GM12892 (cell line): ENCODE results near the gene FOSB.

ENCODE experiments used
- POLR2A ChIP-seq: IDR thresholded peaks from 2 replicates; pipeline ENCODE4 v1.6.1; 2011; ENCODE audit warnings: low read depth, low read length, control low read depth
- POLR2AphosphoS5 ChIP-seq: IDR thresholded peaks from 2 replicates; pipeline ENCODE4 v1.6.1; 2011; ENCODE audit warnings: low read depth, low read length, control low read depth

DNA sequence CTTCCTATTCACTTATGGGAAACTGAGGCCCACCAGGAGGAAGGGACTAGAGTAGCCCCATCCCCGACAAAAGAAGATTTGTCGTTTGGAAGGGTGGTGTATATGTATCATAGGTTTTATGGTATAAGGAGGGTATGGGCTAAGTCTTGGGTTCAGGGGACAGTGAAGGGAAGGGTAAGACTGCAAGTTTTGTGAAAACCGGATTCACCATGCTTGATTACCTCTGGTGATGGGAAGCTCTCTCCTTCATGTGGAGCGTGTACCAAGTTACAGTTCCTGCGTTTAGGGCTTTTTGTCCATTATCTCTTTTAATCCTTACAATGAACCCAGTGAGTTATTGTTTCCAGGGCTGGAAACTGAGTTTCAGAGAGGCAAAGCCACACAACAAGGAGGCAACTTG lies 43.3 kb downstream of the FOSB start:
- TF ChIP-seq POLR2A (no peak), POLR2AphosphoS5 (no peak)
